ENCODE measurements around the gene FCRL1. TPM values are rescaled to one million over a fixed set of nuclear protein-coding genes. Genes with fewer than 3 reads are reported as not detected.

Gene FCRL1
- total and polyA plus RNA-seq, 3 donors from 2014 or later = 0.37 to 0.80 TPM; not detected in 1

GRCh38 chr1:157775101-157775870, 44.6 kb downstream of the FCRL1 start:
- Histone ChIP-seq H3K4me3 (no peak overlapping the region), H3K27ac (no peak overlapping the region), H3K36me3 (ENCODE audit: low read depth, missing control alignments) (no peaks in the 10 kb centered on the region), H3K4me1 (no peaks in the 10 kb centered on the region), H3K27me3 (no peaks in the 10 kb centered on the region), H3K9me3 (no peaks in the 10 kb centered on the region)
- TF ChIP-seq, protein P1, sequence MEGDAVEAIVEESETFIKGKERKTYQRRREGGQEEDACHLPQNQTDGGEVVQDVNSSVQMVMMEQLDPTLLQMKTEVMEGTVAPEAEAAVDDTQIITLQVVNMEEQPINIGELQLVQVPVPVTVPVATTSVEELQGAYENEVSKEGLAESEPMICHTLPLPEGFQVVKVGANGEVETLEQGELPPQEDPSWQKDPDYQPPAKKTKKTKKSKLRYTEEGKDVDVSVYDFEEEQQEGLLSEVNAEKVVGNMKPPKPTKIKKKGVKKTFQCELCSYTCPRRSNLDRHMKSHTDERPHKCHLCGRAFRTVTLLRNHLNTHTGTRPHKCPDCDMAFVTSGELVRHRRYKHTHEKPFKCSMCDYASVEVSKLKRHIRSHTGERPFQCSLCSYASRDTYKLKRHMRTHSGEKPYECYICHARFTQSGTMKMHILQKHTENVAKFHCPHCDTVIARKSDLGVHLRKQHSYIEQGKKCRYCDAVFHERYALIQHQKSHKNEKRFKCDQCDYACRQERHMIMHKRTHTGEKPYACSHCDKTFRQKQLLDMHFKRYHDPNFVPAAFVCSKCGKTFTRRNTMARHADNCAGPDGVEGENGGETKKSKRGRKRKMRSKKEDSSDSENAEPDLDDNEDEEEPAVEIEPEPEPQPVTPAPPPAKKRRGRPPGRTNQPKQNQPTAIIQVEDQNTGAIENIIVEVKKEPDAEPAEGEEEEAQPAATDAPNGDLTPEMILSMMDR (IDR thresholded peaks at IDR 0.05) = no peak
- no peak for TF ChIP-seq POLR2A (IDR thresholded peaks at IDR 0.05)
- DNase-seq = no peak
- 81 to 89% methylated on average over 4 of the region's 4 CpGs for WGBS, 2 donors
- intact Hi-C loops (cut with DNase I; ENCODE audit: low total_unique reads) = no loop called here

- TF ChIP-seq POLR2A (IDR thresholded peaks at IDR 0.05) = no peak
- TF ChIP-seq, protein P1 (IDR thresholded peaks at IDR 0.05) = no peak
Observed at GRCh38 chr1:157774412-157774811, 45.5 kb downstream of the FCRL1 start.

GRCh38 chr1:157773493-157774350, 46.2 kb downstream of the FCRL1 start:
- Histone ChIP-seq H3K4me1 (no peaks in the 10 kb centered on the region), H3K4me3 (no peak overlapping the region), H3K27ac (no peak overlapping the region), H3K27me3 (no peaks in the 10 kb centered on the region), H3K36me3 (ENCODE audit: low read depth, missing control alignments) (no peaks in the 10 kb centered on the region), H3K9me3 (no peaks in the 10 kb centered on the region)
- TF ChIP-seq POLR2A (IDR thresholded peaks at IDR 0.05) = no peak
- TF ChIP-seq, protein P1 (IDR thresholded peaks at IDR 0.05) = no peak
- 43 to 47% methylated on average over 1 of the region's 1 CpG for WGBS, 2 donors
- no peak for DNase-seq
- intact Hi-C loops (cut with DNase I; ENCODE audit: low total_unique reads) = no loop called here

More at GRCh38 chr1:157774412-157774811, 45.5 kb downstream of the FCRL1 start:
- no peak overlapping the region for H3K27ac ChIP-seq
- H3K27me3 ChIP-seq = no peaks in the 10 kb centered on the region
- H3K4me3 ChIP-seq = no peak overlapping the region
- no peaks in the 10 kb centered on the region for H3K4me1 ChIP-seq
- DNase-seq = no peak
- no peaks in the 10 kb centered on the region for H3K36me3 ChIP-seq (ENCODE audit: low read depth, missing control alignments)
- WGBS, 2 donors = 73 to 77% methylated on average over 2 of the region's 2 CpGs
- intact Hi-C loops (cut with DNase I; ENCODE audit: low total_unique reads) = no loop called here
- no peaks in the 10 kb centered on the region for H3K9me3 ChIP-seq

GRCh38 chr1:157771661-157772425, 48.1 kb downstream of the FCRL1 start:
- Histone ChIP-seq H3K4me1 (no peaks in the 10 kb centered on the region), H3K27me3 (no peaks in the 10 kb centered on the region), H3K36me3 (ENCODE audit: low read depth, missing control alignments) (no peaks in the 10 kb centered on the region), H3K9me3 (no peaks in the 10 kb centered on the region), H3K4me3 (no peak overlapping the region), H3K27ac (no peak overlapping the region)
- intact Hi-C loops (cut with DNase I; ENCODE audit: low total_unique reads) = no loop called here
- no peak for DNase-seq
- no peak for TF ChIP-seq POLR2A (IDR thresholded peaks at IDR 0.05)
- TF ChIP-seq, protein P1 (IDR thresholded peaks at IDR 0.05) = no peak
- 79 to 82% methylated on average over 8 of the region's 8 CpGs for WGBS, 2 donors

Measured in testis (tissue), 3 donors.